ENCODE measurements around the gene ZNF496. TPM values are rescaled to one million over a fixed set of nuclear protein-coding genes. Genes with fewer than 3 reads are reported as not detected.

The ZNF496 gene
- total RNA-seq, 2 experiments from 2014 or later = 15.8 to 19.9 TPM

GRCh38 chr1:247298124-247298481 lies 33.6 kb downstream of the ZNF496 start:
- CTCF ChIA-PET = no interaction called here

GRCh38 chr1:247297263-247298123 lies 34.2 kb downstream of the ZNF496 start:
- Histone ChIP-seq H3K36me3 (ENCODE audit: insufficient read depth, low read length) (no peaks in the 10 kb centered on the region), H3K9me3 (ENCODE audit: control insufficient read depth in 1 of 2, insufficient read depth in 1 of 2, low read length in 2 of 2) (peaks cover 0 to 5% of the 10 kb centered on the region in 2 experiments), H3K4me3 (ENCODE audit: low read length) (no peak overlapping the region), H3K27me3 (ENCODE audit: control insufficient read depth in 1 of 2, insufficient read depth in 2 of 2, low read length in 2 of 2) (no peaks in the 10 kb centered on the region), H3K4me1 (ENCODE audit: insufficient read depth, low read length) (no peaks in the 10 kb centered on the region), H3K27ac (ENCODE audit: low read depth in 1 of 2, low read length in 2 of 2) (no peak overlapping the region)
- Mint-ChIP-seq H3K27ac (no peak overlapping the region), H3K4me3 (no peak overlapping the region), H3K4me1 (ENCODE audit: low read depth) (no peaks in the 10 kb centered on the region), H3K27me3 (no peaks in the 10 kb centered on the region), H3K36me3 (ENCODE audit: low read depth) (peaks cover 6% of the 10 kb centered on the region), H3K9me3 (no peaks in the 10 kb centered on the region)
- ATAC-seq (ENCODE audit: poor library complexity) (no peak), DNase-seq (no peak)
- TF ChIP-seq CTCF (IDR thresholded peaks at IDR 0.05) = no peak
- ChIA-PET CTCF (no interaction called here), POLR2A (no interaction called here)
- intact Hi-C loops (cut with DNase I, micrococcal nuclease) = no loop called here

More at GRCh38 chr1:247298124-247298481, 33.6 kb downstream of the ZNF496 start:
- POLR2A ChIA-PET = no interaction called here
- H3K4me1 Mint-ChIP-seq (ENCODE audit: low read depth) = no peaks in the 10 kb centered on the region
- Histone ChIP-seq H3K27me3 (ENCODE audit: control insufficient read depth in 1 of 2, insufficient read depth in 2 of 2, low read length in 2 of 2) (no peaks in the 10 kb centered on the region), H3K36me3 (ENCODE audit: insufficient read depth, low read length) (no peaks in the 10 kb centered on the region), H3K4me3 (ENCODE audit: low read length) (no peak overlapping the region), H3K4me1 (ENCODE audit: insufficient read depth, low read length) (no peaks in the 10 kb centered on the region), H3K9me3 (ENCODE audit: control insufficient read depth in 1 of 2, insufficient read depth in 1 of 2, low read length in 2 of 2) (peaks cover 0 to 5% of the 10 kb centered on the region in 2 experiments), H3K27ac (ENCODE audit: low read depth in 1 of 2, low read length in 2 of 2) (no peak overlapping the region)
- ATAC-seq (ENCODE audit: poor library complexity) (no peak), DNase-seq (no peak)
- no peaks in the 10 kb centered on the region for H3K9me3 Mint-ChIP-seq
- H3K27me3 Mint-ChIP-seq = no peaks in the 10 kb centered on the region
- intact Hi-C loops (cut with DNase I, micrococcal nuclease) = no loop called here
- no peak overlapping the region for H3K27ac Mint-ChIP-seq
- H3K36me3 Mint-ChIP-seq (ENCODE audit: low read depth) = peaks cover 12% of the 10 kb centered on the region
- no peak overlapping the region for H3K4me3 Mint-ChIP-seq
- no peak for TF ChIP-seq CTCF (IDR thresholded peaks at IDR 0.05)

GRCh38 chr1:247296599-247297180 lies 35.0 kb downstream of the ZNF496 start:
- H3K27ac ChIP-seq (ENCODE audit: low read depth in 1 of 2, low read length in 2 of 2) = no peak overlapping the region
- H3K9me3 Mint-ChIP-seq = no peaks in the 10 kb centered on the region
- H3K4me3 Mint-ChIP-seq = no peak overlapping the region
- no peak overlapping the region for H3K27ac Mint-ChIP-seq
- no peaks in the 10 kb centered on the region for H3K4me1 ChIP-seq (ENCODE audit: insufficient read depth, low read length)
- ATAC-seq (ENCODE audit: poor library complexity) (no peak), DNase-seq (no peak)
- no peaks in the 10 kb centered on the region for H3K27me3 Mint-ChIP-seq
- H3K27me3 ChIP-seq (ENCODE audit: control insufficient read depth in 1 of 2, insufficient read depth in 2 of 2, low read length in 2 of 2) = no peaks in the 10 kb centered on the region
- ChIA-PET CTCF (no interaction called here), POLR2A (no interaction called here)
- no peak for TF ChIP-seq CTCF (IDR thresholded peaks at IDR 0.05)
- intact Hi-C loops (cut with DNase I, micrococcal nuclease) = no loop called here
- no peaks in the 10 kb centered on the region for H3K4me1 Mint-ChIP-seq (ENCODE audit: low read depth)
- peaks cover 0 to 5% of the 10 kb centered on the region in 2 experiments for H3K9me3 ChIP-seq (ENCODE audit: control insufficient read depth in 1 of 2, insufficient read depth in 1 of 2, low read length in 2 of 2)
- H3K36me3 Mint-ChIP-seq (ENCODE audit: low read depth) = no peaks in the 10 kb centered on the region
- no peaks in the 10 kb centered on the region for H3K36me3 ChIP-seq (ENCODE audit: insufficient read depth, low read length)
- H3K4me3 ChIP-seq (ENCODE audit: low read length) = no peak overlapping the region

Data from CD4-positive, alpha-beta T cell (primary cell).